HG03565 (cell line): ENCODE measurements around the gene TEX13B.
A peak's percentile ranks its signal among the peaks of the same experiment; 100 is the strongest.
"Not testable (repeated sequence)": the region's sequence is repeated elsewhere in the genome, so short reads cannot be mapped to it uniquely, and the experiment has no call there.

Experiments
- ATAC-seq: cut with Tn5 transposase; IDR thresholded peaks from one replicate; pipeline ENCODE4 v1.9.1; 2021; ENCODE audit warnings: mild to moderate bottlenecking, moderate library complexity; ENCODE audit not compliant: unreplicated experiment

TEX13B gene

GRCh38 chrX:107982356-107982755, at the start of gene TEX13B:
TEX13B (minus strand) TSS chrX:107982370; CDS start chrX:107982127, 243 bp downstream.
- ATAC-seq = no peak

GRCh38 chrX:108029928-108030711, 48.0 kb upstream of the TEX13B start:
- peak; percentile 88 for ATAC-seq

- ATAC-seq = no peak
Observed at GRCh38 chrX:108028854-108029253, 46.7 kb upstream of the TEX13B start.

GRCh38 chrX:108025954-108026600, 43.9 kb upstream of the TEX13B start:
- no peak for ATAC-seq

- ATAC-seq = no peak
Observed at GRCh38 chrX:108025376-108025775, 43.2 kb upstream of the TEX13B start.

GRCh38 chrX:108022491-108023089, 40.4 kb upstream of the TEX13B start:
- ATAC-seq = no peak

GRCh38 chrX:108020631-108021030, 38.5 kb upstream of the TEX13B start:
- ATAC-seq = no peak

GRCh38 chrX:108019382-108019875, 37.3 kb upstream of the TEX13B start:
- no peak for ATAC-seq

GRCh38 chrX:108018656-108019381, 36.6 kb upstream of the TEX13B start:
- no peak for ATAC-seq

- peak; percentile 74 for ATAC-seq
Observed at GRCh38 chrX:108001218-108001814, 19.1 kb upstream of the TEX13B start.

- no peak for ATAC-seq
Observed at GRCh38 chrX:108000751-108001150, 18.6 kb upstream of the TEX13B start.

- no peak for ATAC-seq
Observed at GRCh38 chrX:107996124-107996523, 14.0 kb upstream of the TEX13B start.

- ATAC-seq = no peak
Observed at GRCh38 chrX:107985033-107985432, 2.9 kb upstream of the TEX13B start.

GRCh38 chrX:107979534-107979933, 2.6 kb downstream of the TEX13B start:
- no peak for ATAC-seq

- no peak for ATAC-seq
Observed at GRCh38 chrX:107978707-107979307, 3.4 kb downstream of the TEX13B start.

GRCh38 chrX:107978071-107978470, 4.1 kb downstream of the TEX13B start:
- ATAC-seq = no peak

- no peak for ATAC-seq
Observed at GRCh38 chrX:107971636-107972035, 10.5 kb downstream of the TEX13B start.

- ATAC-seq = no peak
Observed at GRCh38 chrX:107970073-107970472, 12.1 kb downstream of the TEX13B start.

- no peak for ATAC-seq
Observed at GRCh38 chrX:107968623-107969022, 13.5 kb downstream of the TEX13B start.

- not testable (repeated sequence) for ATAC-seq
Observed at GRCh38 chrX:107955337-107955736, 26.8 kb downstream of the TEX13B start.
